OCI-LY1 (cell line): ENCODE data around the gene ZBTB5.

Experiments used
- EZH2 ChIP-seq: fragments of 200-600 bp; sonication (generic), shearing (Covaris generic); IDR thresholded peaks from 2 replicates; pipeline ENCODE4 v1.8.0; 2017; ENCODE audit warnings: borderline replicate concordance, mixed run types, mild to moderate bottlenecking, antibody characterized with exemption, low read length, moderate library complexity, mixed read lengths
- TF ChIP-seq, protein P1 (sequence below): fragments of 200-600 bp; sonication (generic), shearing (Covaris generic); IDR thresholded peaks from 2 replicates; pipeline ENCODE4 v1.5.1; 2017; ENCODE audit warnings: mild to moderate bottlenecking, antibody characterized with exemption, low read length, moderate library complexity, mixed read lengths

DNA sequence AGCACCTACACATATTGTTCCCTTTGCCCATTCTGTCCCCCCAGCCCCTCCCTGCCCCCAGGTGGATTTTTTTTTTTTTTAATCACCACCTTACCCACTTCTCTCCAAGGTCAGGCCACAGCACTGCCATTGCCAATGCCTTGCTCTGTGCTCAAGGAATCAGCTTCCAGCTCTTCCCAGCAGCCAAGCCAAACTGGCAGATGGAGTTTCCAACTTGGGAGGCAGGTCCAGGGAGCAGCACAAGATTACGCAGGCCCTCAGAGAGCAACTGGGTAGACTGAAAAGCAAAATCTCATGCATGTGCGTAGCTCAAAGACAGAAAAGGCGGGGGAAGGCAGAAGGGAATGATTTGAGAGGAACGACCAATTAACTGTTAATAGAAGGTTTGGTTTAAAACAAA lies 27.6 kb downstream of the ZBTB5 start:
- TF ChIP-seq, protein P1, sequence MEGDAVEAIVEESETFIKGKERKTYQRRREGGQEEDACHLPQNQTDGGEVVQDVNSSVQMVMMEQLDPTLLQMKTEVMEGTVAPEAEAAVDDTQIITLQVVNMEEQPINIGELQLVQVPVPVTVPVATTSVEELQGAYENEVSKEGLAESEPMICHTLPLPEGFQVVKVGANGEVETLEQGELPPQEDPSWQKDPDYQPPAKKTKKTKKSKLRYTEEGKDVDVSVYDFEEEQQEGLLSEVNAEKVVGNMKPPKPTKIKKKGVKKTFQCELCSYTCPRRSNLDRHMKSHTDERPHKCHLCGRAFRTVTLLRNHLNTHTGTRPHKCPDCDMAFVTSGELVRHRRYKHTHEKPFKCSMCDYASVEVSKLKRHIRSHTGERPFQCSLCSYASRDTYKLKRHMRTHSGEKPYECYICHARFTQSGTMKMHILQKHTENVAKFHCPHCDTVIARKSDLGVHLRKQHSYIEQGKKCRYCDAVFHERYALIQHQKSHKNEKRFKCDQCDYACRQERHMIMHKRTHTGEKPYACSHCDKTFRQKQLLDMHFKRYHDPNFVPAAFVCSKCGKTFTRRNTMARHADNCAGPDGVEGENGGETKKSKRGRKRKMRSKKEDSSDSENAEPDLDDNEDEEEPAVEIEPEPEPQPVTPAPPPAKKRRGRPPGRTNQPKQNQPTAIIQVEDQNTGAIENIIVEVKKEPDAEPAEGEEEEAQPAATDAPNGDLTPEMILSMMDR = no peak
- no peak for TF ChIP-seq EZH2
